B cell (primary cell): Measurements from ENCODE around the gene CDYL.

Experiments
- EZH2 ChIP-seq: IDR thresholded peaks from 2 replicates; pipeline ENCODE4 v1.6.1; 2012; ENCODE audit warnings: borderline replicate concordance, low read depth, mild to moderate bottlenecking, moderate library complexity, low read length; ENCODE audit not compliant: insufficient read depth, poor library complexity, severe bottlenecking
- TF ChIP-seq, protein P1 (sequence below): fragments of 200-600 bp; IDR thresholded peaks from one replicate; pipeline ENCODE4 v1.8.0; 2022; ENCODE audit warnings: antibody characterized with exemption, mild to moderate bottlenecking

DNA sequence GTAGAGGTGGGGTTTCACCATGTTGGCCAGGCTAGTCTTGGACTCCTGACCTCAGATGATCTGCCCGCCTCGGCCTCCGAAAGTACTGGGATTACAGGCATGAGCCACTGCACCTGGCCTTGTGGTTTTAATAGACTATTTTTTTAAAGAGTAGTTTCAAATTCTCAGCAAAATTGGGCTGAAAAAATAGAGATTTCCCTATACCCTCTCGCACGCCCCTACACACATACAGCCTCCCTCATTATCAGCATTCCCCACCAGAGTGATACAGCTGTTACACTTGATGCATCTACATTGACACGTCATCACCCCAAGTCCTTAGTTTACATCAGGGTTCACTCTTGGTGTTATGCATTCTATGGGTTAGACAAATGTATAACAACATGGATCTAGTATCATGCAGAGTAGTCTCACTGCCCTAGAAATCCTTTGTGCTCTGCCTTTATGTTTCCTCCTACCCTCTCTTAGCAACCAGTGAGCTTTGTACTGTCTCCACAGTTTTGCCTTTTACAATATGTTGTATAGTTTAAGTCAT is 103.6 kb downstream of the CDYL start:
- TF ChIP-seq, protein P1, sequence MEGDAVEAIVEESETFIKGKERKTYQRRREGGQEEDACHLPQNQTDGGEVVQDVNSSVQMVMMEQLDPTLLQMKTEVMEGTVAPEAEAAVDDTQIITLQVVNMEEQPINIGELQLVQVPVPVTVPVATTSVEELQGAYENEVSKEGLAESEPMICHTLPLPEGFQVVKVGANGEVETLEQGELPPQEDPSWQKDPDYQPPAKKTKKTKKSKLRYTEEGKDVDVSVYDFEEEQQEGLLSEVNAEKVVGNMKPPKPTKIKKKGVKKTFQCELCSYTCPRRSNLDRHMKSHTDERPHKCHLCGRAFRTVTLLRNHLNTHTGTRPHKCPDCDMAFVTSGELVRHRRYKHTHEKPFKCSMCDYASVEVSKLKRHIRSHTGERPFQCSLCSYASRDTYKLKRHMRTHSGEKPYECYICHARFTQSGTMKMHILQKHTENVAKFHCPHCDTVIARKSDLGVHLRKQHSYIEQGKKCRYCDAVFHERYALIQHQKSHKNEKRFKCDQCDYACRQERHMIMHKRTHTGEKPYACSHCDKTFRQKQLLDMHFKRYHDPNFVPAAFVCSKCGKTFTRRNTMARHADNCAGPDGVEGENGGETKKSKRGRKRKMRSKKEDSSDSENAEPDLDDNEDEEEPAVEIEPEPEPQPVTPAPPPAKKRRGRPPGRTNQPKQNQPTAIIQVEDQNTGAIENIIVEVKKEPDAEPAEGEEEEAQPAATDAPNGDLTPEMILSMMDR = no peak
- no peak for TF ChIP-seq EZH2
